Bone marrow (tissue), 2 donors: ENCODE results near the gene BRPF3.

Experiments
- DNase-seq, 2 donors: peaks; one replicate each; lab custom pipeline; 2025; lab: John Stamatoyannopoulos, UW

Gene BRPF3

GRCh38 chr6:36232172-36232571 is 35.6 kb downstream of the BRPF3 start:
- DNase-seq = no peak

GRCh38 chr6:36235309-36235708 is 38.8 kb downstream of the BRPF3 start:
- no peak for DNase-seq

GRCh38 chr6:36235862-36236261 is 39.3 kb downstream of the BRPF3 start:
- DNase-seq = no peak

GRCh38 chr6:36239774-36240173 is 43.2 kb downstream of the BRPF3 start:
- no peak for DNase-seq

- DNase-seq = peak in 1 of 2 donors; percentile 60
Observed at GRCh38 chr6:36241728-36242127, 45.2 kb downstream of the BRPF3 start.

GRCh38 chr6:36242161-36242560 is 45.6 kb downstream of the BRPF3 start:
- no peak for DNase-seq

GRCh38 chr6:36242626-36243025 is 46.1 kb downstream of the BRPF3 start:
- no peak for DNase-seq

GRCh38 chr6:36243562-36244212 is 47.1 kb downstream of the BRPF3 start:
- DNase-seq = no peak

- DNase-seq = no peak
Observed at GRCh38 chr6:36244641-36245280, 48.2 kb downstream of the BRPF3 start.

GRCh38 chr6:36245572-36246061 is 49.1 kb downstream of the BRPF3 start:
- no peak for DNase-seq

GRCh38 chr6:36246506-36247268 is 50.1 kb downstream of the BRPF3 start:
- DNase-seq = no peak

- no peak for DNase-seq
Observed at GRCh38 chr6:36247693-36248092, 51.1 kb downstream of the BRPF3 start.

- DNase-seq = no peak
Observed at GRCh38 chr6:36248980-36249379, 52.4 kb downstream of the BRPF3 start.

- DNase-seq = no peak
Observed at GRCh38 chr6:36249536-36249935, 53.0 kb downstream of the BRPF3 start.

GRCh38 chr6:36252005-36252404 is 55.5 kb downstream of the BRPF3 start:
- no peak for DNase-seq

GRCh38 chr6:36263390-36264000 is 67.0 kb downstream of the BRPF3 start:
- no peak for DNase-seq

GRCh38 chr6:36265744-36266143 is 69.2 kb downstream of the BRPF3 start:
- DNase-seq = no peak

- no peak for DNase-seq
Observed at GRCh38 chr6:36266913-36267644, 70.5 kb downstream of the BRPF3 start.

- no peak for DNase-seq
Observed at GRCh38 chr6:36267731-36268477, 71.4 kb downstream of the BRPF3 start.

- no peak for DNase-seq
Observed at GRCh38 chr6:36268478-36269275, 72.1 kb downstream of the BRPF3 start.
